Vagina (tissue), 2 donors: ENCODE measurements around the gene NUP210. TPM values are rescaled to one million over a fixed set of nuclear protein-coding genes. Genes with fewer than 3 reads are reported as not detected.
"Not testable (repeated sequence)": the region's sequence is repeated elsewhere in the genome, so short reads cannot be mapped to it uniquely, and the experiment has no call there.

Source experiments
- DNase-seq, 2 donors: peaks; one replicate each; pipeline ENCODE4 v3.0.0-alpha.2; 2017; ENCODE audit errors: extremely low spot score in 2 of 2
- H3K27ac ChIP-seq: fragments of 200-600 bp; sonication (generic); one replicate; pipeline ENCODE4 v1.5.1; 2019
- H3K27me3 ChIP-seq: fragments of 200-600 bp; sonication (generic); one replicate; pipeline ENCODE4 v1.5.1; 2019
- H3K36me3 ChIP-seq, 2 donors: fragments of 200-600 bp; sonication (generic); one replicate each; pipeline ENCODE4 v1.5.1; 2017 to 2019
- H3K4me1 ChIP-seq: fragments of 200-600 bp; sonication (generic); one replicate; pipeline ENCODE4 v1.5.1; 2019
- H3K4me3 ChIP-seq, 2 donors: fragments of 200-600 bp; sonication (generic); 1 replicate in 1 of 2; 2 replicates in 1 of 2; pipeline ENCODE4 v1.5.1; 2016 to 2019
- H3K9me3 ChIP-seq: fragments of 200-600 bp; sonication (generic); one replicate; pipeline ENCODE4 v1.5.1; 2019
- POLR2A ChIP-seq, 2 donors: fragments of 450-650 bp; IDR thresholded peaks; one replicate each; pipeline ENCODE4 v1.6.1; 2017; ENCODE audit warnings: antibody characterized with exemption in 2 of 2, mild to moderate bottlenecking in 2 of 2, moderate library complexity in 2 of 2
- POLR2AphosphoS5 ChIP-seq, 2 donors: sonication (generic); formaldehyde crosslinking; IDR thresholded peaks; one replicate each; pipeline ENCODE4 v1.9.0; 2017; ENCODE audit warnings: antibody characterized with exemption in 2 of 2, mild to moderate bottlenecking in 2 of 2, low read depth in 1 of 2; ENCODE audit not compliant: insufficient read depth in 1 of 2
- intact Hi-C: fragments of 100-400 bp; cut with DNase I; formaldehyde crosslinking; loops from one replicate; pipeline ENCODE4 v1.15.1; 2023
- total RNA-seq: library from RNA; depleted of rRNA; stranded (reverse); fragments of >200 nt; gene quantifications from one replicate; pipeline ENCODE4 v1.2.3, GENCODE V29; 2016
- TF ChIP-seq, protein P1 (sequence below), 3 experiments: fragments of 450-650 bp in 2 of 3; fragments of 200-600 bp in 1 of 3; sonication (generic) in 1 of 3; IDR thresholded peaks; one replicate each; pipeline ENCODE4 v1.5.1; 2017 to 2019; ENCODE audit warnings: antibody characterized with exemption in 3 of 3, mild to moderate bottlenecking in 2 of 3, moderate library complexity in 2 of 3

Gene NUP210
- total RNA-seq, 1 donor from 2014 or later = 10.1 TPM

DNA sequence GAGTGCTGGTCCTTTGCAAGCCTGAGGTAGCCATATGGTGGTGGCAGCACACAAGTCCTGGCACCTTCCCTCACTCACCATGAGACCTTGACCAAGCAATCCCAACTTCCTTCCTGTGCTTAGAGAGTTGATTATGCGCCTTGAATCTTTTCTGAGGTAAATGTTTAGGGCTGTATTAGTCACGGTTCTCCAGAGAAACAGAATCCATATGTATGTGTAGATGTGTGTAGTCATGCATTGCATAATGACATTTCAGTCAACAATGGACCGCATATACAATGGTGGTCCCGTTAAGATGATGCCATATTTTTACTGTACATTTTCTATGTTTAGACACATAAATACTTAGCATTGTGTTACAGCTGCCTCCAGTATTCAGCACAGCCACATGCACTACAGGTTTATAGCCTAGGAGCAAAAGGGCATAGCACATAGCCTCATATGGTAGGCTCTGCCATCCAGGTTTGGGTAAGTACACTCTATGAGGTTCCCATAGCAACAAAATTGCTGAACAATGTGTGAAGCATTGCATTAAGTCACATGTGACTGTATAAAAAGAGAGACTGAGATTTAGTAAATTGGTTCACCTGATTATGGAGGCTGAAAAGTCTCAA is 20.2 kb upstream of the NUP210 start:
- intact Hi-C loops = no loop called here
- TF ChIP-seq POLR2A (IDR thresholded peaks at IDR 0.05) (no peak), POLR2AphosphoS5 (IDR thresholded peaks at IDR 0.05; ENCODE audit: insufficient read depth in 1 of 2, low read depth in 1 of 2) (no peak)
- TF ChIP-seq, protein P1, sequence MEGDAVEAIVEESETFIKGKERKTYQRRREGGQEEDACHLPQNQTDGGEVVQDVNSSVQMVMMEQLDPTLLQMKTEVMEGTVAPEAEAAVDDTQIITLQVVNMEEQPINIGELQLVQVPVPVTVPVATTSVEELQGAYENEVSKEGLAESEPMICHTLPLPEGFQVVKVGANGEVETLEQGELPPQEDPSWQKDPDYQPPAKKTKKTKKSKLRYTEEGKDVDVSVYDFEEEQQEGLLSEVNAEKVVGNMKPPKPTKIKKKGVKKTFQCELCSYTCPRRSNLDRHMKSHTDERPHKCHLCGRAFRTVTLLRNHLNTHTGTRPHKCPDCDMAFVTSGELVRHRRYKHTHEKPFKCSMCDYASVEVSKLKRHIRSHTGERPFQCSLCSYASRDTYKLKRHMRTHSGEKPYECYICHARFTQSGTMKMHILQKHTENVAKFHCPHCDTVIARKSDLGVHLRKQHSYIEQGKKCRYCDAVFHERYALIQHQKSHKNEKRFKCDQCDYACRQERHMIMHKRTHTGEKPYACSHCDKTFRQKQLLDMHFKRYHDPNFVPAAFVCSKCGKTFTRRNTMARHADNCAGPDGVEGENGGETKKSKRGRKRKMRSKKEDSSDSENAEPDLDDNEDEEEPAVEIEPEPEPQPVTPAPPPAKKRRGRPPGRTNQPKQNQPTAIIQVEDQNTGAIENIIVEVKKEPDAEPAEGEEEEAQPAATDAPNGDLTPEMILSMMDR (IDR thresholded peaks at IDR 0.05) = no peak
- Histone ChIP-seq H3K4me1 (no peaks in the 10 kb centered on the region), H3K27ac (no peak overlapping the region), H3K4me3 (no peak overlapping the region), H3K27me3 (no peaks in the 10 kb centered on the region), H3K9me3 (no peaks in the 10 kb centered on the region), H3K36me3 (no peaks in the 10 kb centered on the region)
- no peak for DNase-seq

DNA sequence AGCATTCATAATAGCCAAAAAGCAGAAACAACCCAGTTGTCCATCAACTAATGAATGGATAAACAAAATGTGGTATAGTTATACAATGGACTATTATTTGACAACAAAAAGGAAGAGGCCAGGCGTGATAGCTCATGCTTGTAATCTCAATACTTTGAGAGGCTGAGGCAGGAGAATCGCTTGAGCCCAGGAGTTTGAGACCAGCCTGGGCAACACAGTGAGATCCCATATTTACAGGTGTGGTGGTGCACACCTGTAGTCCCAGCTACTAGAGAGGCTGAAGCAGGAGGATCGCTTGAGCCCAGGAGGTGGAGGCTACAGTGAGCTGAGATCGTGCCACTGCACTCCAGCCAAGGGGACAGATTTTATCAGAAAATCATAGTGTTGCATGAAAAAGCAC is 16.1 kb upstream of the NUP210 start:
- H3K27me3 ChIP-seq, H3K4me1 ChIP-seq, H3K4me3 ChIP-seq, DNase-seq, intact Hi-C loops, H3K36me3 ChIP-seq, H3K9me3 ChIP-seq, H3K27ac ChIP-seq: not testable (repeated sequence)

DNA sequence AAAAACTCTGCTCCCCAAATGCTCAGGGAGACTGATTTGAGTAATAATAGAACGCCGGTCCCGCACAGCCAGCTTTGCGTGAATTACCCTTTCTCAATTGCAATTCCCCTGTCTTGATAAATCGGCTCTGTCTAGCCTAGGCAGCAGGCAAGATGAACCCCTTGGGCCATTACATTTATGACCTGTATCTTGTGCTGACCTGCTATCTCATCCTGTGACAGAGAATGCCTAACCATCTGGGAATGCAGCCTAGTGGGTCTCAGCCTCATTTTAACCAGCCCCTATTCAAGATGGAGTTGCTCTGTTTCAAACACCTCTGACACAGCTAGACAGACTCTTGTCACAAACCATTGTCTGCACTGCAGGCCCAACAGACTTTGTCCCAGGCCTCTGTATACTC is 13.8 kb upstream of the NUP210 start:
- Histone ChIP-seq H3K36me3 (no peaks in the 10 kb centered on the region), H3K4me3 (no peak overlapping the region), H3K27me3 (no peaks in the 10 kb centered on the region), H3K27ac (no peak overlapping the region), H3K4me1 (no peaks in the 10 kb centered on the region), H3K9me3 (no peaks in the 10 kb centered on the region)
- TF ChIP-seq POLR2A (IDR thresholded peaks at IDR 0.05) (no peak), POLR2AphosphoS5 (IDR thresholded peaks at IDR 0.05; ENCODE audit: insufficient read depth in 1 of 2, low read depth in 1 of 2) (no peak)
- TF ChIP-seq, protein P1 (IDR thresholded peaks at IDR 0.05) = no peak
- intact Hi-C loops = no loop called here
- no peak for DNase-seq

DNA sequence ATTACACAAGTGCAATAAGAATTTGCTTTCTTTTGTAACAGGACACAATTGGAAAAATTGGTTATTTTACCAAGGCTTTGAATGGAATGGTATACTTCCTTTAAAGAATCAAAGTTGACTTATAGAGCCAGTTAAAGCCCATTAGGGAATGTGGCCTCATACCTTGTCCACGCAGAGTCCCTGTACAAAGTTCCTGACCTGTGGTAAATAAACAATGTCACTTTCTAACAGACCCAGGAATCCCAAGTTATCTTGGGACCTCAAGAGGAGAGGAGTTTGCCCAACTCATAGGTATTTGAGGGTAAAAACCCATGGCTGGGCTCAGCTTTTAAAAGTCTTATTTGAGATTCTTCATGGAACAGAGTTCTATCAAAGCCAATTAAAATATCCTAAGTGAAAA is 12.0 kb upstream of the NUP210 start:
- no peak overlapping the region for H3K27ac ChIP-seq
- intact Hi-C loops = no loop called here
- H3K4me1 ChIP-seq = no peaks in the 10 kb centered on the region
- H3K4me3 ChIP-seq = no peak overlapping the region
- DNase-seq = no peak
- no peaks in the 10 kb centered on the region for H3K9me3 ChIP-seq
- no peaks in the 10 kb centered on the region for H3K36me3 ChIP-seq
- no peaks in the 10 kb centered on the region for H3K27me3 ChIP-seq
- TF ChIP-seq, protein P1 (IDR thresholded peaks at IDR 0.05) = no peak
- TF ChIP-seq POLR2AphosphoS5 (IDR thresholded peaks at IDR 0.05; ENCODE audit: insufficient read depth in 1 of 2, low read depth in 1 of 2) (no peak), POLR2A (IDR thresholded peaks at IDR 0.05) (no peak)

DNA sequence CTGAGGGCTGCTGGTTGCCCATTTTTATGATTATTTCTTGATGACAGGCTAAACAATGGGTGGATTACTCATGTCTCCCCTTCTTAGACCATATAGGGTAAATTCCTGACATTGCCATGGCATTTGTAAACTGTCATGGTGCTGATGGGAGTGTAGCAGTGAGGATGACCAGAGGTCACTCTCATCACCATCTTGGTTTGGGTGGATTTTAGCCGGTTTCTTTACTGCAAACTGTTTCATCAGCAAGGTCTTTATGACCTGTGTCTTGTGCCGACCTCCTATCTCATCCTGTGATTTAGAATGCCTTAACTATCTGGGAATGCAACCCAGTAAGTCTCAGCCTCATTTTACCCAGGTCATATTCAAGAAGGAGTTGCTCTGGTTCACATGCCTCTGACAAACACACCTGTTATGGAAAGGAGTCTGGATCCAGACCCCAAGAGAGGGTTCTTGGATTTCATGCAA is 10.3 kb upstream of the NUP210 start:
- H3K36me3 ChIP-seq, H3K9me3 ChIP-seq, H3K27me3 ChIP-seq, DNase-seq, H3K4me1 ChIP-seq, intact Hi-C loops, H3K27ac ChIP-seq, H3K4me3 ChIP-seq: not testable (repeated sequence)

DNA sequence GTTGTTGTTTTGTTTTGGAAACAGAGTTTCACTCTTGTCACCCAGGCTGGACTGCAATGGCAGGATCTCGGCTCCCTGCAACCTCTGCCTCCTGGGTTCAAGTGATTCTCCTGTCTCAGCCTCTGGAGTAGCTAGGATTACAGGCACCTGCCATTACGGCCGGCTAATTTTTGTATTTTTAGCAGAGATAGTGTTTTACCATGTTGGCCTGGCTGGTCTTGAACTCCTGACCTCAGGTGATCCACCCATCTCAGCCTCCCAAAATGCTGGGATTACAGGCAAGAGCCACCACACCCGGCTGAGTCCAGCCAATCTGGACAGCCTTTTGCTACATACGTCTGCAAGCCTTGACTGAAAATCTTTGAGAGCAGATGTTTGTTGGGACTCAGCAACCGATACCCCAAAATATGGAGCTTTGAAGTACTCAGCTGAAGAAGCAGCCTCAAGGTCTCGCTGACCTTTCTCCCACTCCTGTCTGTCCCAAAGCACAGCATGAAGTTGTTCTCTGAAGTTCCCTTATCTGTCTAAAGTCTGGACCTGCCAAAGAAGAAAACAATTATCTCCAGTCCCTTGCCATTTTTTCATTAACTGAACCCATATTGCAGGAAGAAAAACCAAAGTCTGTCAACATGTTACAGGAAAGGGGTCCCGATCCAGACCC is 9.6 kb upstream of the NUP210 start:
- DNase-seq = no peak
- intact Hi-C loops = no loop called here

DNA sequence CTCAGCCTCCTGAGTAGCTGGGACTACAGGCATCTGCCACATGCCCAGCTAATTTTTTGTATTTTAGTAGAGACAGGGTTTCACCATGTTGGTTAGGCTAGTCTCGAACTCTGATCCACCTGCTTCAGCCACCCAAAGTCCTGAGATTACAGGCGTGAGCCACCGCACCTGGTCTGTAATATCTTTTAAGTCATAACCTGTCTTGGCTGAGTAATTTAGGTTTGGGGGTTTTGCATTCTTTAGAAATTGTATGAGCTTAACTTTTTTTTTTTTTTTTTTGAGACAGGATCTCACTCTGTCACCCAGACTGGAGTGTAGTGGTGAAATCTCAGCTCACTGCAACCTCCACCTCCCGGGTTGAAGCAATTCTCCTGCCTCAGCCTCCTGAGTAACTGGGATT is 8.6 kb upstream of the NUP210 start:
- H3K4me1 ChIP-seq, H3K27ac ChIP-seq, H3K27me3 ChIP-seq, H3K9me3 ChIP-seq, H3K36me3 ChIP-seq, intact Hi-C loops, H3K4me3 ChIP-seq, DNase-seq: not testable (repeated sequence)

More for the DNA sequence above, 9.6 kb upstream of the NUP210 start:
- H3K9me3 ChIP-seq = no peaks in the 10 kb centered on the region
- H3K27ac ChIP-seq = no peak overlapping the region
- H3K36me3 ChIP-seq = no peaks in the 10 kb centered on the region
- H3K4me1 ChIP-seq = no peaks in the 10 kb centered on the region
- TF ChIP-seq POLR2AphosphoS5 (IDR thresholded peaks at IDR 0.05; ENCODE audit: insufficient read depth in 1 of 2, low read depth in 1 of 2) (no peak), POLR2A (IDR thresholded peaks at IDR 0.05) (no peak)
- TF ChIP-seq, protein P1 (IDR thresholded peaks at IDR 0.05) = no peak
- no peaks in the 10 kb centered on the region for H3K27me3 ChIP-seq
- no peak overlapping the region for H3K4me3 ChIP-seq
